AG08396 (cell line): Measurements from ENCODE around the gene GRIK4.
"Not testable (repeated sequence)": the region's sequence is repeated elsewhere in the genome, so short reads cannot be mapped to it uniquely, and the experiment has no call there.

Source experiments
- DNase-seq: peaks from one replicate; pipeline ENCODE4 v3.0.0; 2012; ENCODE audit warnings: low spot score, mixed read lengths

The GRIK4 gene

GRCh38 chr11:120511116-120511819 is at the start of gene GRIK4:
Gene GRIK4, plus strand, starts transcription at chr11:120511748. Its CDS starts 148,571 bp downstream, at chr11:120660319.
- DNase-seq = peak; percentile 96

- no peak for DNase-seq
Observed at GRCh38 chr11:120462825-120463224, 48.7 kb upstream of the GRIK4 start.

- no peak for DNase-seq
Observed at GRCh38 chr11:120465921-120466534, 45.5 kb upstream of the GRIK4 start.

- no peak for DNase-seq
Observed at GRCh38 chr11:120467627-120468026, 43.9 kb upstream of the GRIK4 start.

- peak; percentile 44 for DNase-seq
Observed at GRCh38 chr11:120471131-120471530, 40.4 kb upstream of the GRIK4 start.

- DNase-seq = no peak
Observed at GRCh38 chr11:120471994-120472393, 39.6 kb upstream of the GRIK4 start.

GRCh38 chr11:120473503-120473902 is 38.0 kb upstream of the GRIK4 start:
- DNase-seq = no peak

- DNase-seq = no peak
Observed at GRCh38 chr11:120482149-120482548, 29.4 kb upstream of the GRIK4 start.

GRCh38 chr11:120484722-120485121 is 26.8 kb upstream of the GRIK4 start:
- DNase-seq = no peak

GRCh38 chr11:120486138-120486537 is 25.4 kb upstream of the GRIK4 start:
- no peak for DNase-seq

GRCh38 chr11:120489799-120490198 is 21.7 kb upstream of the GRIK4 start:
- no peak for DNase-seq

- no peak for DNase-seq
Observed at GRCh38 chr11:120492486-120492885, 19.1 kb upstream of the GRIK4 start.

GRCh38 chr11:120494595-120494994 is 17.0 kb upstream of the GRIK4 start:
- no peak for DNase-seq

GRCh38 chr11:120499088-120499487 is 12.5 kb upstream of the GRIK4 start:
- no peak for DNase-seq

GRCh38 chr11:120499859-120500258 is 11.7 kb upstream of the GRIK4 start:
- no peak for DNase-seq

- DNase-seq = no peak
Observed at GRCh38 chr11:120500414-120501071, 11.0 kb upstream of the GRIK4 start.

- no peak for DNase-seq
Observed at GRCh38 chr11:120501440-120501839, 10.1 kb upstream of the GRIK4 start.

- no peak for DNase-seq
Observed at GRCh38 chr11:120501976-120502755, 9.4 kb upstream of the GRIK4 start.

GRCh38 chr11:120503529-120503928 is 8.0 kb upstream of the GRIK4 start:
- not testable (repeated sequence) for DNase-seq

GRCh38 chr11:120505801-120506425 is 5.6 kb upstream of the GRIK4 start:
- DNase-seq = no peak

GRCh38 chr11:120509346-120510053 is 2.0 kb upstream of the GRIK4 start:
- no peak for DNase-seq
